HL-60/S4 treated with phorbol 12-myristate 13-acetate at 8.2 ng/mL for 4 days and 3 days (cell line): Measurements from ENCODE around the gene PCLO.

ENCODE experiments used
- in situ Hi-C: fragments of 300-500 bp; cut with MboI; formaldehyde crosslinking; loops from 2 replicates; pipeline ENCODE4 v1.15.0; 2022; ENCODE audit warnings: low sequenced_read_pairs

The PCLO gene

GRCh38 chr7:82841828-82842227 is 320.9 kb downstream of the PCLO start:
- in situ Hi-C loops, result no loop called here

- in situ Hi-C loops, result no loop called here
Observed at GRCh38 chr7:82840061-82840460, 322.6 kb downstream of the PCLO start.

- in situ Hi-C loops, result no loop called here
Observed at GRCh38 chr7:82839555-82839954, 323.1 kb downstream of the PCLO start.

- in situ Hi-C loops, result no loop called here
Observed at GRCh38 chr7:82839063-82839462, 323.6 kb downstream of the PCLO start.

- in situ Hi-C loops, result no loop called here
Observed at GRCh38 chr7:82838314-82838713, 324.4 kb downstream of the PCLO start.

- in situ Hi-C loops, result no loop called here
Observed at GRCh38 chr7:82823073-82823472, 339.6 kb downstream of the PCLO start.

GRCh38 chr7:82821037-82821436 is 341.6 kb downstream of the PCLO start:
- in situ Hi-C loops, result no loop called here

GRCh38 chr7:82818171-82818570 is 344.5 kb downstream of the PCLO start:
- in situ Hi-C loops, result no loop called here

- in situ Hi-C loops, result no loop called here
Observed at GRCh38 chr7:82816272-82816671, 346.4 kb downstream of the PCLO start.

- in situ Hi-C loops, result no loop called here
Observed at GRCh38 chr7:82810558-82811259, 352.0 kb downstream of the PCLO start.

- in situ Hi-C loops, result no loop called here
Observed at GRCh38 chr7:82808633-82809032, 354.1 kb downstream of the PCLO start.

- in situ Hi-C loops, result no loop called here
Observed at GRCh38 chr7:82805527-82805960, 357.1 kb downstream of the PCLO start.

- in situ Hi-C loops, result no loop called here
Observed at GRCh38 chr7:82803411-82803810, 359.3 kb downstream of the PCLO start.

GRCh38 chr7:82789883-82790609 is 372.6 kb downstream of the PCLO start:
- in situ Hi-C loops, result no loop called here

GRCh38 chr7:82778021-82778420 is 384.7 kb downstream of the PCLO start:
- in situ Hi-C loops, result no loop called here

GRCh38 chr7:82762880-82763279 is 399.8 kb downstream of the PCLO start:
- in situ Hi-C loops, result no loop called here

- in situ Hi-C loops, result no loop called here
Observed at GRCh38 chr7:82760831-82761230, 401.9 kb downstream of the PCLO start.

GRCh38 chr7:82760074-82760473 is 402.6 kb downstream of the PCLO start:
- in situ Hi-C loops, result no loop called here

- in situ Hi-C loops, result no loop called here
Observed at GRCh38 chr7:82755705-82756551, 406.8 kb downstream of the PCLO start.

- in situ Hi-C loops, result no loop called here
Observed at GRCh38 chr7:82750007-82750406, 412.7 kb downstream of the PCLO start.

GRCh38 chr7:82745820-82746219 is 416.9 kb downstream of the PCLO start:
- in situ Hi-C loops, result loop anchor here (25.0 kb wide), 2 partner anchors 709 to 1259 kb away; no protein-coding TSS in a partner anchor
